Mesenchymal stem cell (in vitro differentiated cells and primary cell): ENCODE results near the gene NUAK1.

Experiments used
- DNase-seq: peaks from one replicate; pipeline ENCODE4 v3.0.0-alpha.2; 2013
- H2AFZ ChIP-seq: one replicate; pipeline ENCODE4 v1.6.1; 2013; ENCODE audit warnings: low read depth, mild to moderate bottlenecking, control low read depth, inconsistent platforms, low read length, moderate library complexity
- H2AK5ac ChIP-seq: 2 replicates; pipeline ENCODE4 v1.6.1; 2013; ENCODE audit warnings: low read length, moderate library complexity, mild to moderate bottlenecking, inconsistent platforms; ENCODE audit not compliant: severe bottlenecking
- H2BK120ac ChIP-seq: one replicate; pipeline ENCODE4 v1.6.1; 2013; ENCODE audit warnings: low read depth, mild to moderate bottlenecking, inconsistent platforms, low read length, moderate library complexity
- H2BK12ac ChIP-seq, 2 experiments: one replicate each; pipeline ENCODE4 v1.6.1; 2013; ENCODE audit warnings: inconsistent platforms in 2 of 2, low read length in 2 of 2, mild to moderate bottlenecking in 2 of 2, moderate library complexity in 2 of 2, control low read depth in 1 of 2
- H2BK15ac ChIP-seq: one replicate; pipeline ENCODE4 v1.6.1; 2013; ENCODE audit warnings: mild to moderate bottlenecking, low read depth, inconsistent platforms; ENCODE audit not compliant: poor library complexity, severe bottlenecking
- H2BK5ac ChIP-seq: 2 replicates; pipeline ENCODE4 v1.6.1; 2013; ENCODE audit warnings: low read depth, mild to moderate bottlenecking, low read length, control low read depth, inconsistent platforms; ENCODE audit not compliant: poor library complexity, severe bottlenecking
- H3K14ac ChIP-seq, 2 experiments: one replicate each; pipeline ENCODE4 v1.6.1; 2013; ENCODE audit warnings: inconsistent platforms in 2 of 2, low read length in 2 of 2, control low read depth in 1 of 2, mild to moderate bottlenecking in 1 of 2, moderate library complexity in 1 of 2
- H3K18ac ChIP-seq, 2 experiments: one replicate each; pipeline ENCODE4 v1.6.1; 2013; ENCODE audit warnings: inconsistent platforms in 2 of 2, low read length in 2 of 2, control low read depth in 1 of 2, low read depth in 1 of 2, mild to moderate bottlenecking in 1 of 2
- H3K23ac ChIP-seq, 2 experiments: one replicate each; pipeline ENCODE4 v1.6.1; 2013; ENCODE audit warnings: inconsistent platforms in 2 of 2, low read length in 2 of 2, mild to moderate bottlenecking in 2 of 2, moderate library complexity in 2 of 2, control low read depth in 1 of 2
- H3K27ac ChIP-seq: 2 replicates; pipeline ENCODE4 v1.5.1; 2013; ENCODE audit warnings: mild to moderate bottlenecking, moderate library complexity, low read length, control low read depth, inconsistent platforms; ENCODE audit not compliant: poor library complexity, severe bottlenecking
- H3K27me3 ChIP-seq, 2 experiments: 2 replicates each; pipeline versions ENCODE4 v1.6.1 to v1.7.0; 2013; ENCODE audit warnings: low read length in 2 of 2, mild to moderate bottlenecking in 2 of 2, moderate library complexity in 2 of 2, control low read depth in 1 of 2, inconsistent platforms in 1 of 2; ENCODE audit not compliant: control insufficient read depth in 1 of 2, insufficient read depth in 1 of 2
- H3K36me3 ChIP-seq, 2 experiments: 2 replicates each; pipeline versions ENCODE4 v1.6.1 to v1.7.0; 2013; ENCODE audit warnings: low read length in 2 of 2, control low read depth in 1 of 2, inconsistent platforms in 1 of 2, low read depth in 1 of 2, mild to moderate bottlenecking in 1 of 2; ENCODE audit not compliant: insufficient read depth in 2 of 2, control insufficient read depth in 1 of 2
- H3K4ac ChIP-seq, 2 experiments: one replicate each; pipeline ENCODE4 v1.6.1; 2013; ENCODE audit warnings: inconsistent platforms in 2 of 2, low read length in 2 of 2, mild to moderate bottlenecking in 2 of 2, moderate library complexity in 2 of 2, control low read depth in 1 of 2, low read depth in 1 of 2
- H3K4me1 ChIP-seq: 2 replicates; pipeline ENCODE4 v1.6.1; 2013; ENCODE audit warnings: low read depth, low read length, control low read depth; ENCODE audit not compliant: control insufficient read depth, insufficient read depth
- H3K4me2 ChIP-seq: 2 replicates; pipeline ENCODE4 v1.6.1; 2013; ENCODE audit warnings: low read length, mild to moderate bottlenecking, inconsistent platforms; ENCODE audit not compliant: poor library complexity, severe bottlenecking
- H3K4me3 ChIP-seq, 2 experiments: 2 replicates each; pipeline versions ENCODE4 v1.5.1 to v1.7.0; 2013; ENCODE audit warnings: low read length in 2 of 2, mild to moderate bottlenecking in 2 of 2, control low read depth in 1 of 2, low read depth in 1 of 2; ENCODE audit not compliant: insufficient read depth in 1 of 2
- H3K79me1 ChIP-seq: replicated peaks from 2 replicates; pipeline ENCODE4 v1.6.1; 2013; ENCODE audit warnings: mild to moderate bottlenecking, control low read depth, low read length, inconsistent platforms; ENCODE audit not compliant: poor library complexity, severe bottlenecking
- H3K9ac ChIP-seq: 2 replicates; pipeline ENCODE4 v1.7.0; 2013; ENCODE audit warnings: mild to moderate bottlenecking, low read length, moderate library complexity
- H3K9me3 ChIP-seq: 2 replicates; pipeline ENCODE4 v1.7.0; 2013; ENCODE audit warnings: mild to moderate bottlenecking, low read length; ENCODE audit not compliant: control insufficient read depth
- H4K8ac ChIP-seq: one replicate; pipeline ENCODE4 v1.6.1; 2013; ENCODE audit warnings: inconsistent platforms, mild to moderate bottlenecking, low read length, moderate library complexity
- H4K91ac ChIP-seq: one replicate; pipeline ENCODE4 v1.6.1; 2013; ENCODE audit warnings: mild to moderate bottlenecking, low read length, inconsistent platforms
- WGBS: methylation state at CpG from one replicate; pipeline ENCODE4 v1.1.7; 2013; ENCODE audit warnings: mixed read lengths; 5-methylcytosine and 5-hydroxymethylcytosine counted together

Gene NUAK1

GRCh38 chr12:106137530-106138356, 1.0 kb downstream of the NUAK1 start:
- Histone ChIP-seq H3K9ac (peak overlapping the region; percentile 93), H3K4me2 (peak overlapping the region; percentile 75), H2AK5ac (no peak overlapping the region), H3K36me3 (peaks cover 0 to 4% of the 10 kb centered on the region in 2 experiments), H2BK5ac (no peak overlapping the region), H3K23ac (peak overlapping the region in 1 of 2 experiments; percentile 99), H3K79me1 (peaks cover 12% of the 10 kb centered on the region), H3K27me3 (no peaks in the 10 kb centered on the region), H3K4me1 (peaks cover 20% of the 10 kb centered on the region), H3K9me3 (no peaks in the 10 kb centered on the region), H3K4ac (peak overlapping the region in 1 of 2 experiments; percentile 86), H4K91ac (peak overlapping the region; percentile 97), H3K18ac (peak overlapping the region; percentile 97), H2BK120ac (peak overlapping the region; percentile 96), H3K27ac (peak overlapping the region; percentile 55), H4K8ac (peak overlapping the region; percentile 98), H3K14ac (peak overlapping the region in 1 of 2 experiments; percentile 86), H2AFZ (no peak overlapping the region), H2BK15ac (peak overlapping the region; percentile 99), H3K4me3 (peak overlapping the region; percentile 83 to 87), H2BK12ac (peak overlapping the region in 1 of 2 experiments; percentile 45)
- peak; percentile 48 for DNase-seq
- WGBS, result 1% methylated on average over 14 of the region's 20 CpGs

- Histone ChIP-seq H3K23ac (no peak overlapping the region), H3K9me3 (no peaks in the 10 kb centered on the region), H4K91ac (no peak overlapping the region), H3K4ac (peak overlapping the region in 1 of 2 experiments; percentile 6), H3K79me1 (peaks cover 9% of the 10 kb centered on the region), H2BK12ac (peak overlapping the region; percentile 28 to 81), H3K27me3 (no peaks in the 10 kb centered on the region), H2AFZ (peak overlapping the region; percentile 2), H3K36me3 (peaks cover 0 to 4% of the 10 kb centered on the region in 2 experiments), H2BK120ac (no peak overlapping the region), H2BK15ac (no peak overlapping the region), H4K8ac (peak overlapping the region; percentile 35), H3K9ac (peak overlapping the region; percentile 70), H2AK5ac (peak overlapping the region; percentile 20), H3K4me2 (peak overlapping the region; percentile 75), H2BK5ac (peak overlapping the region; percentile 87), H3K14ac (peak overlapping the region in 1 of 2 experiments; percentile 68), H3K4me1 (peaks cover 28% of the 10 kb centered on the region), H3K4me3 (peak overlapping the region in 1 of 2 experiments; percentile 83), H3K18ac (peak overlapping the region in 1 of 2 experiments; percentile 37), H3K27ac (peak overlapping the region; percentile 97)
- WGBS, result 0% methylated on average over 13 of the region's 13 CpGs
- peak; percentile 87 for DNase-seq
Observed at GRCh38 chr12:106136263-106136662, 2.5 kb downstream of the NUAK1 start.

- Histone ChIP-seq H2BK15ac (no peak overlapping the region), H2AK5ac (peak overlapping the region; percentile 94), H3K14ac (no peak overlapping the region), H2BK120ac (no peak overlapping the region), H3K36me3 (peaks cover 0 to 4% of the 10 kb centered on the region in 2 experiments), H3K79me1 (peaks cover 7% of the 10 kb centered on the region), H3K9ac (peak overlapping the region; percentile 70), H3K4me2 (peak overlapping the region; percentile 1), H4K8ac (no peak overlapping the region), H2BK12ac (peak overlapping the region in 1 of 2 experiments; percentile 10), H3K23ac (no peak overlapping the region), H3K27ac (peak overlapping the region; percentile 87), H3K4me1 (peaks cover 29% of the 10 kb centered on the region), H3K4me3 (peak overlapping the region in 1 of 2 experiments; percentile 23), H4K91ac (no peak overlapping the region), H3K4ac (peak overlapping the region in 1 of 2 experiments; percentile 24), H3K18ac (peak overlapping the region in 1 of 2 experiments; percentile 58), H3K27me3 (no peaks in the 10 kb centered on the region), H2AFZ (no peak overlapping the region), H3K9me3 (no peaks in the 10 kb centered on the region), H2BK5ac (peak overlapping the region; percentile 22)
- DNase-seq, result peak; percentile 83
- 0% methylated on average over 2 of the region's 4 CpGs for WGBS
Observed at GRCh38 chr12:106135781-106136180, 3.0 kb downstream of the NUAK1 start.

GRCh38 chr12:106135075-106135474, 3.7 kb downstream of the NUAK1 start:
- Histone ChIP-seq H4K91ac (no peak overlapping the region), H3K23ac (no peak overlapping the region), H2BK12ac (peak overlapping the region in 1 of 2 experiments; percentile 75), H3K79me1 (peaks cover 7% of the 10 kb centered on the region), H2AK5ac (peak overlapping the region; percentile 94), H3K9me3 (no peaks in the 10 kb centered on the region), H3K9ac (peak overlapping the region; percentile 70), H3K18ac (peak overlapping the region; percentile 16 to 75), H3K4me1 (peaks cover 28% of the 10 kb centered on the region), H3K36me3 (peaks cover 0 to 4% of the 10 kb centered on the region in 2 experiments), H2BK120ac (no peak overlapping the region), H3K27ac (peak overlapping the region; percentile 87), H4K8ac (no peak overlapping the region), H3K4me3 (peak overlapping the region in 1 of 2 experiments; percentile 23), H3K14ac (peak overlapping the region in 1 of 2 experiments; percentile 18), H3K27me3 (no peaks in the 10 kb centered on the region), H2BK15ac (no peak overlapping the region), H3K4ac (no peak overlapping the region), H2AFZ (no peak overlapping the region), H2BK5ac (no peak overlapping the region), H3K4me2 (peak overlapping the region; percentile 1)
- 44% methylated on average over 4 of the region's 6 CpGs for WGBS
- DNase-seq, result no peak
